Measurements from ENCODE around the gene PLCD3.
A peak's percentile ranks its signal among the peaks of the same experiment; 100 is the strongest.

PLCD3 gene

GRCh38 chr17:45086865-45087503 is 45.3 kb downstream of the PLCD3 start:
- H3K4me3 ChIP-seq (ENCODE audit: low read depth, low read length), result no peak overlapping the region
- no peak for DNase-seq (ENCODE audit: low read depth)
- no peak for TF ChIP-seq CTCF (IDR thresholded peaks at IDR 0.05; ENCODE audit: insufficient read depth, low read depth, low read length, missing control alignments)

- no peak for DNase-seq (ENCODE audit: low read depth)
- H3K4me3 ChIP-seq (ENCODE audit: low read depth, low read length), result no peak overlapping the region
- no peak for TF ChIP-seq CTCF (IDR thresholded peaks at IDR 0.05; ENCODE audit: insufficient read depth, low read depth, low read length, missing control alignments)
These were observed 45.9 kb downstream of the PLCD3 start for GRCh38 chr17:45086391-45086790.

GRCh38 chr17:45081047-45081703 is 51.1 kb downstream of the PLCD3 start:
- no peak overlapping the region for H3K4me3 ChIP-seq (ENCODE audit: low read depth, low read length)
- DNase-seq (ENCODE audit: low read depth), result no peak
- no peak for TF ChIP-seq CTCF (IDR thresholded peaks at IDR 0.05; ENCODE audit: insufficient read depth, low read depth, low read length, missing control alignments)

GRCh38 chr17:45077643-45078042 is 54.7 kb downstream of the PLCD3 start:
- no peak for TF ChIP-seq CTCF (IDR thresholded peaks at IDR 0.05; ENCODE audit: insufficient read depth, low read depth, low read length, missing control alignments)
- peak; percentile 68 for DNase-seq (ENCODE audit: low read depth)
- H3K4me3 ChIP-seq (ENCODE audit: low read depth, low read length), result no peak overlapping the region

GRCh38 chr17:45073414-45074070 is 58.8 kb downstream of the PLCD3 start:
- no peak for TF ChIP-seq CTCF (IDR thresholded peaks at IDR 0.05; ENCODE audit: insufficient read depth, low read depth, low read length, missing control alignments)
- no peak for DNase-seq (ENCODE audit: low read depth)
- no peak overlapping the region for H3K4me3 ChIP-seq (ENCODE audit: low read depth, low read length)

- TF ChIP-seq CTCF (IDR thresholded peaks at IDR 0.05; ENCODE audit: insufficient read depth, low read depth, low read length, missing control alignments), result no peak
- no peak for DNase-seq (ENCODE audit: low read depth)
- H3K4me3 ChIP-seq (ENCODE audit: low read depth, low read length), result no peak overlapping the region
These were observed 61.5 kb downstream of the PLCD3 start for GRCh38 chr17:45070809-45071208.
